Right renal cortex interstitium (tissue), 3 donors: ENCODE measurements around the gene CCDC127. TPM values are rescaled to one million over a fixed set of nuclear protein-coding genes. Genes with fewer than 3 reads are reported as not detected.
A peak's percentile ranks its signal among the peaks of the same experiment; 100 is the strongest.

Experiments used
- DNase-seq, 3 donors: peaks; one replicate each; pipeline ENCODE4 v3.0.0-alpha.2; 2013; ENCODE audit warnings: low read depth in 3 of 3, low spot score in 2 of 3
- polyA plus RNA-seq, 3 donors: library from polyadenylated mRNA; unstranded; fragments of 120-200 nt; gene quantifications; one replicate each; pipeline ENCODE4 v1.2.1, GENCODE V29; 2013; ENCODE audit not compliant: insufficient read length in 3 of 3

Gene CCDC127
- polyA plus RNA-seq, 3 donors, result 11.2 to 14.8 (median 11.7) TPM

DNA sequence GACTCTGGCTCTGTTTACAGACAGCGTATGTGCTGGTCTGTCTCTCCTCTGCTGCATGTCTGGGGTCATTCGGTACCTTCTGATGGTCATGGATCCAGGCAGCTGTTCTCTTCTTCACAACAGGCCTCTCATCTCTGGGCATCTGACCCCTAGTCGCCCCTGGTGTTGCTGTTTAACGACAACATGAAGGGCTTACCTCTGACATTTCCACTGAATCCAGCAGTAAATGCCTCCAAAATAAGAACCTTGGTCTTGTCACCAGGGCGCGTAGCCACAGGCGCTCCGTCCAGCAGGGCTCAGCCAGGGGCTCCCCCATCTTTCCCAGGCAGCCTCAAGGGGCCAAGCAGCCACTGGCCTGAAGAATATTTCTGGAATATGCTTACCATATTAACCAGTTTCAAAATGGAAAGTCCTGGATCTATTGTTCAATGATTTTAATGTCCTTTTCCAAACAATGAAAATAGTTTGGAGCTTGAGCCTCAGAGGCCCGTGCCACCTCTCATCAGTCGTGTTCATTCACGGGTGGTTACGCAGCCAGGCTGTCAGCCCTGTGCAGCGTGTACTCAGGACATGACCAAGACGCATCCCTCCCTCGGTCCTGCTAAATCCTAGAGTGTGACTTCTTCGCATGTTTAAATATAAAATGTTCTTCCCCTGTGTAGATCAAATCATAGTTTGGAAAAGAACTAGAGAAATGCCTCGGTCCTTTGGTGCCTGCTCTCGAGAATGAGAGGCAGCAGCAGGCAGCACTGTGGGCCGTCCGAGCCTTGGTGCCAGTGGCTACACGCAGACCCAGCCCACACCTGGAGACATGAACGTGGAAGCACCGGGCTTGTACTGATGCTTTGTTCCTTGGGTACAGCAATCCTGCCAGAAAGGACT, 56.8 kb downstream of the CCDC127 start:
- DNase-seq, result no peak

GRCh38 chr5:160173-160510, 57.8 kb downstream of the CCDC127 start:
- DNase-seq, result no peak

DNA sequence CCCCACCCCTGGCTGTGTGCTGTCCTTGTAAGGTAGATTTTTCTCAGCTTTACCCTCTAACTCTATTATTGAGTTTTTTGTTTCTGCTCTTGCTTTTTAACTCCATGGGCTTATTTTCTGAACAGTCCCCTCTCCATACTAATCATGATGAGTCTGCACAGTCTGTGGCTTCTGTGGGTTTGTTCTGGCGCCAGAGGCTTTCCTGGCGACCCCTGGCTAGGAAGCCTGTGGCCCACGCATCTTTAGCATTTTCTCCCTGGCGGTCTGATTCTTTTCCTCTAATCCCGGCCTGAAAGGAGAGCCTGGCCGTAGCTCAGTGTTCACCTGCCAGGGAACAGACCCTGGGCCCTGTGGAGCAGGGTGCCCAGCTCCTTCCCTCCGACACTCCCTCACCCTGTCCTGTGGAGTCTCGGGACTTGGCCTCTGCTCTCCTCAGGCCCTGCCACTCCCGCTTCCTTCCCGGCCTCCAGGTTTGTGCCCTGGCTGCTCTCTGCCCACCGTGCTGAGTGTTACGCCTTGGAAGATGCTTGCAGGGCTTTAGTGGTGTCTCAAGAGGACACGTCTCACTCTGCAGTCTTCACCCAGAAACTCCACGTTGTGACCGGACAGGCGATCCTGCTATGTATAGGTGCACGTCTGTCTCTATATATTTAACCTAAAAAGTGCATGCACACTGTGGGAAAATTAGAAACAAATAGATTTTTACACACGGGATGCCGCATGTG, 58.3 kb downstream of the CCDC127 start:
- DNase-seq, result no peak

GRCh38 chr5:158807-159447, 59.0 kb downstream of the CCDC127 start:
- DNase-seq, result no peak

DNA sequence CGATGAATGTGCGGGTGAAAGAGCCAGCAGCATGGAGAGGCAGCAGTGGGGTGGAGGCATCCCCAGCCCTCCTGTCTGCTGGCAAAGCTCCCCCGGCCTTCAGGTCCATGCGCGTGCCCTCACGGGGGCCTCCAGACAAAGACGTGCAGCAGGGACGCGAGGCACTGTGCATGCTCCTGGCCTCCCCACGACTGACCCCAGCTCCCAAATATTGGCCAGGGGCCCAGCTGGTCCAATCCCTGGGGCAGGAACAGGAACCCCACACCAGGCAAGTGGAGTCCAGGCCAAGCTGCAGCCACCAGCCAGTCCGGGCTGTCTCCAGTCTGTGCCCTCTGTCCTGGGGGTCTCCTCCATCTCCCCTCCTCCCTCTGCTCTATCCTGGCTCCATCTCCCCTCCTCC, 60.2 kb downstream of the CCDC127 start:
- no peak for DNase-seq

DNA sequence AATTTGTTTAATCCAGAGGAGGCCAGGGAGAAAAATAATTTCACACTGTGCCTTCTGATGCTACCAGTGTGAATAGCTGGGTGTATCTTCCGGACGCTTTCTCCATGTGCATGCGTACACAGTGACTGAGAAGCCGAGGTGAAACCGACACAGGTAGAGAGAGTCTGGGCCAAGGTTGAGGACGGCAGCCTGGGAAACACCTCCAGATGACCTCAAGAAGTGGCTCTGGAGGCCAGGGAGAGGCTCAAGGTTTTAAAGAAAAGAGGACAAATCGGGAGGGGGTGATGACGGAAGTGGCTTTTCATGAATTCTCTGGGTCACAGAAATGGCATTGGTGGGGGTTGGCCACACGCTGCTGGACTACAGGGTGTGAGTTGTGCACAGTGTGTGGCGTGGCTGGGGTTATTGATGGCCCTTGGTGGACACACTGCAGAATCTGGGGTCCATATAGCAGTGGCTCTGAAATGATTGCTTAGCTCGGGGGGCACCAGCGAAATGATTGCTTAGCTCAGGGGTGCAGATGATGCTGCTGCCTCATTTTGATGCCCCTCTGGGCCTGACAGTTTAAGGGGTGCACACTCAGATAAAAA, 60.7 kb downstream of the CCDC127 start:
- DNase-seq, result no peak

DNA sequence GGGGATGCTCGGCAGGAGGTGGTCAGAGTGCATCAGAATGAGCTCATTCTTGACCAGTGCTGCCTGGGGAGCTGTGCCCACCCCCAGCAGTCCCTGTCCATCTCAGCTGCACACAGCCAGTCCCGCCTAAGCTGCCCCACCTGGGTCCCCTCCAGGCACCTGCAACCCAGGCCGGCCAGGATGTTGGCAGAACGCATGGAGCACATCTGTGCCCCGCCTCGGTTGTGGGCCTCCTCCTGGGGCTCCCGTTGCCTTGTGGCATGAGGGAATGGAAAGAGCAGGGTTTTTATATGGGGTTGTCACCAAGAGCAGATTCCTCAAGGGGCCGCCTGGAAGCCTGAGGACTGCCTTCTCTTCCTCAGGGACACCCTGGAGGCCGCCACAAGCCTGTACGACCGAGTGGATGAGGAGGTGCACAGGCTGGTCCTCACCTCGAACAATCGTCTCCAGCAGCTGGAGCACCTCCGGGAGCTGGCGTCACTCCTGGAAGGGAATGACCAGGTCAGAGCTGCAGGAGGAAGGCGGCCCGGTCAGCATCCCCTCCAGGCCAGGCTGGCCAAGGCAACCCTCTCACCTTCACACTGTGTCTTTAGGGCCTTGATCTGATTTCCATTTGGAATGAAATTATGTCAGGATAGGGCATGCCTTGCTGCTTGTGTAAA, 61.4 kb downstream of the CCDC127 start:
- DNase-seq, result no peak

- peak in 1 of 3 donors; percentile 35 for DNase-seq
These were observed 62.1 kb downstream of the CCDC127 start for GRCh38 chr5:155651-156410.

DNA sequence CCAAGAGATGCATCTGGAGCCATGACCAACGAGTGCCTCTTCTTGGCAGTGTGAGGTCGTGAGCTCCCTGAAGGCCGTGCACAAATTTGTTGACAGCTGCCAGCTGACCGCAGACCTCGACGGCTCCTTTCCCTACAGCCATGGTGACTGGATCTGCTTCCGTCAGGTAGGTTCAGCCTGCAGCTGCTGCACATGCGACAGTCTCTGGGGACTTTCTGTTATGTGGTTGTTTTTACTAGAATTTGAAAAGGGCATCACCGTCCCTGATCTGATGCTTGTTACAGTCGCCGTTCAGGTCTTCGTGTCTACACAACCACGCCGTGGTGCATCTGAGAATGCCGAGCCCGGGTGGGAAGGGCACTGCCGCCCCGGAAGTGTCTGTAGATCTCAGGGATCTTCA, 63.1 kb downstream of the CCDC127 start:
- DNase-seq, result no peak

- no peak for DNase-seq
These were observed 63.7 kb downstream of the CCDC127 start for GRCh38 chr5:154236-154635.

DNA sequence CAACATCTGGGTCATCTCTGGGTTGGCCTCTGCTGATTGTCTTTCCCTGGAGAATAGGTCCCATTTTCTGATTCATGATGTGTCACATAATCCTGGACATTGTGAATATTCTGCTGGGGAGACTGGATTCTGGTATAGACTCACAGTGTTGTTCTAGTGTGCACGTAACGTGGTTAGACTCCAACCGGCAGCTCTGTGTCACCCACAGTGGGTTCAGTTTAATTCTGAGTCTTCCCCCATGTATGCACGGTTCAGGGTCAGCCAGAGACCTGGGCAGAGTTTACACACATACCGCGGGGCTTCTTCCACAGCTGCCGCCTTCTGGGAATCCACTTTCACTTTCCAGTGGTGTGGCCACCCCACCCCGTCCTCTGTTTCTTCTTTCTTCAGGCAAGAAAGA, 64.7 kb downstream of the CCDC127 start:
- DNase-seq, result no peak

GRCh38 chr5:152077-152476, 65.9 kb downstream of the CCDC127 start:
- no peak for DNase-seq

DNA sequence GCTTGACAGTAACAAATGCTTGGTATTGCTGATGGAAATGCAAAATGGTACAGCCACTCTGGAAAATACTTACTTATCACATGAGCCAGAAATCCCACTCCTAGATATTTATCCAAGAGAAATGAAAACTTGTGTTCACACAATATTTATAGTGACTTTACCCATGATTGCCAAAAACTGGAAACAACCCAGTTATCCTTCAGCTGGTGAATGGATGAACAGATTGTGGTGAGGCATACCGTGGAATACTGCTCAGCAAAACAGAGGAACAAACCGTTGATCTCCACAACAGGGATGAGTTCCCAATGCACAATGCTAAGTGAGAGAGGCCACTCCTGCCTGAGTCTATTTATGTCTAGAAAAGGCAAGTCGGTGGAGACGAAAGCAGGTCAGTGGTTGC, 67.2 kb downstream of the CCDC127 start:
- no peak for DNase-seq

GRCh38 chr5:149745-150485, 68.0 kb downstream of the CCDC127 start:
- no peak for DNase-seq

DNA sequence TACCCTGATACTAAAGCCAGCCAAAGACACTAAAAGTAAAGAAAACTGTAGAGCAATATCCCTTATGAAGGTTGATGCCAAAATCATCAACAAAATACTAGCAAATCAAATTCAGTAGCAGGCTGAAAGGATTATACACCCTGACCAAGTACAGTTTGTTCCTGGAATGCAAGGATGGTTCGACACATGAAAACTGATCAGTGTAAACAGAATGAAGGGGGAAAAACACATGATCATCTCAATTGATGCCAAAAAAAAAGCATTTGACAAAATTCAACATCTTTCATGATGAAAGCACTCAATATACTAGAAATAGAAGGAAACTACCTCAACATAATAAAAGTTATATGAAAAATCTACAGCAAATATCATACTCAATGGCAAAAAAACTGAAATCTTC, 70.2 kb downstream of the CCDC127 start:
- no peak for DNase-seq
